SK-N-SH treated with all-trans-retinoic acid at 6 μM for 48 hours (cell line): Measurements from ENCODE around the gene HLA-DRA.
"Not testable (repeated sequence)": the region's sequence is repeated elsewhere in the genome, so short reads cannot be mapped to it uniquely, and the experiment has no call there.

Source experiments
- BACH2 ChIP-seq: fragments of 250-450 bp; sonication (Bioruptor Pico); IDR thresholded peaks from 2 replicates; pipeline ENCODE4 v1.9.0; 2021; ENCODE audit warnings: mild to moderate bottlenecking, borderline replicate concordance
- CREB5 ChIP-seq: fragments of 250-450 bp; sonication (Bioruptor Pico); IDR thresholded peaks from 2 replicates; pipeline ENCODE4 v1.5.1; 2020; ENCODE audit warnings: low read depth, mild to moderate bottlenecking, moderate library complexity
- CSDC2 ChIP-seq: fragments of 250-450 bp; sonication (Bioruptor Pico); IDR thresholded peaks from 2 replicates; pipeline ENCODE4 v1.5.0; 2020; ENCODE audit warnings: mild to moderate bottlenecking, moderate library complexity
- GLIS3 ChIP-seq: fragments of 250-450 bp; sonication (Bioruptor Pico); IDR thresholded peaks from 2 replicates; pipeline ENCODE4 v1.5.0; 2020; ENCODE audit warnings: mild to moderate bottlenecking, moderate library complexity
- ISL1 ChIP-seq: fragments of 250-450 bp; sonication (Bioruptor Pico); IDR thresholded peaks from 2 replicates; pipeline ENCODE4 v2.1.2; 2022; ENCODE audit warnings: mild to moderate bottlenecking, moderate library complexity
- OSR1 ChIP-seq: fragments of 250-450 bp; sonication (Bioruptor Pico); IDR thresholded peaks from 2 replicates; pipeline ENCODE4 v1.8.0; 2022; ENCODE audit warnings: moderate library complexity, mild to moderate bottlenecking, inconsistent platforms
- POU6F1 ChIP-seq: fragments of 250-450 bp; sonication (Bioruptor Pico); IDR thresholded peaks from 2 replicates; pipeline ENCODE4 v1.8.0; 2021; ENCODE audit warnings: low read depth, mild to moderate bottlenecking, moderate library complexity, borderline replicate concordance
- PPARA ChIP-seq: fragments of 250-450 bp; sonication (Bioruptor Pico); IDR thresholded peaks from 2 replicates; pipeline ENCODE4 v1.5.0; 2020; ENCODE audit warnings: mild to moderate bottlenecking, borderline replicate concordance
- TOX ChIP-seq: fragments of 250-450 bp; sonication (Bioruptor Pico); IDR thresholded peaks from 2 replicates; pipeline ENCODE4 v1.8.0; 2021; ENCODE audit warnings: mild to moderate bottlenecking, moderate library complexity, borderline replicate concordance
- ZC3H10 ChIP-seq: fragments of 250-450 bp; sonication (Bioruptor Pico); IDR thresholded peaks from 2 replicates; pipeline ENCODE4 v1.5.1; 2021; ENCODE audit warnings: mild to moderate bottlenecking, moderate library complexity
- ZFP3 ChIP-seq: fragments of 250-450 bp; sonication (Bioruptor Pico); IDR thresholded peaks from 2 replicates; pipeline ENCODE4 v1.5.0; 2020; ENCODE audit warnings: mild to moderate bottlenecking, moderate library complexity
- ZFP30 ChIP-seq: fragments of 450-650 bp; formaldehyde crosslinking; IDR thresholded peaks from 2 replicates; pipeline ENCODE4 v1.5.0; 2022; ENCODE audit warnings: mild to moderate bottlenecking, moderate library complexity

GRCh38 chr6:32433950-32434349 is 5.7 kb upstream of the HLA-DRA start:
- TF ChIP-seq CREB5; BACH2 (CRISPR knock-in tag); ZFP3; OSR1; PPARA (CRISPR knock-in tag); ISL1 (CRISPR knock-in tag); POU6F1; ZFP30 (CRISPR knock-in tag); CSDC2; ZC3H10; GLIS3 (CRISPR knock-in tag); TOX (CRISPR knock-in tag): not testable (repeated sequence)
